22Rv1 (cell line): ENCODE results near the gene TMEM179.

Experiments used
- ZFX ChIP-seq: fragments of 450-650 bp; IDR thresholded peaks from 2 replicates; pipeline ENCODE4 v1.6.1; 2017; ENCODE audit warnings: antibody characterized with exemption, borderline replicate concordance
- TF ChIP-seq, protein P1 (sequence below): fragments of 450-650 bp; IDR thresholded peaks from 2 replicates; pipeline ENCODE4 v1.5.1; 2017; ENCODE audit warnings: mild to moderate bottlenecking

- TF ChIP-seq, protein P1, sequence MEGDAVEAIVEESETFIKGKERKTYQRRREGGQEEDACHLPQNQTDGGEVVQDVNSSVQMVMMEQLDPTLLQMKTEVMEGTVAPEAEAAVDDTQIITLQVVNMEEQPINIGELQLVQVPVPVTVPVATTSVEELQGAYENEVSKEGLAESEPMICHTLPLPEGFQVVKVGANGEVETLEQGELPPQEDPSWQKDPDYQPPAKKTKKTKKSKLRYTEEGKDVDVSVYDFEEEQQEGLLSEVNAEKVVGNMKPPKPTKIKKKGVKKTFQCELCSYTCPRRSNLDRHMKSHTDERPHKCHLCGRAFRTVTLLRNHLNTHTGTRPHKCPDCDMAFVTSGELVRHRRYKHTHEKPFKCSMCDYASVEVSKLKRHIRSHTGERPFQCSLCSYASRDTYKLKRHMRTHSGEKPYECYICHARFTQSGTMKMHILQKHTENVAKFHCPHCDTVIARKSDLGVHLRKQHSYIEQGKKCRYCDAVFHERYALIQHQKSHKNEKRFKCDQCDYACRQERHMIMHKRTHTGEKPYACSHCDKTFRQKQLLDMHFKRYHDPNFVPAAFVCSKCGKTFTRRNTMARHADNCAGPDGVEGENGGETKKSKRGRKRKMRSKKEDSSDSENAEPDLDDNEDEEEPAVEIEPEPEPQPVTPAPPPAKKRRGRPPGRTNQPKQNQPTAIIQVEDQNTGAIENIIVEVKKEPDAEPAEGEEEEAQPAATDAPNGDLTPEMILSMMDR = no peak
- TF ChIP-seq ZFX = no peak
These were observed 28.9 kb upstream of the TMEM179 start for GRCh38 chr14:104633276-104634137.
